Stimulated activated naive B cell treated with anti-CD40 and anti-IgM and Interleukin-4, amounts not matched to agents 10 μg/mL and 1 μg/mL and 100 μg/mL, for 72 hours (primary cell): Measurements from ENCODE around the gene SRRM2.

Experiments
- ATAC-seq, 2 donors: fragments of 150-1000 bp; cut with Tn5 transposase; replicated peaks; 2 replicates each; pipeline ENCODE4 v1.10.0; 2021; ENCODE audit warnings: moderate library complexity in 1 of 2
- DNase-seq: peaks from one replicate; pipeline ENCODE4 v3.0.0; 2021
- H3K27ac Mint-ChIP-seq: one replicate; pipeline ENCODE4 v1.8.0; 2022; ENCODE audit warnings: mild to moderate bottlenecking, mixed read lengths
- H3K27me3 Mint-ChIP-seq, 2 donors: one replicate each; pipeline ENCODE4 v1.8.0; 2022; ENCODE audit warnings: mixed read lengths in 2 of 2
- H3K36me3 Mint-ChIP-seq, 2 donors: one replicate each; pipeline ENCODE4 v1.8.0; 2022; ENCODE audit warnings: mixed read lengths in 2 of 2, mild to moderate bottlenecking in 1 of 2
- H3K4me1 Mint-ChIP-seq, 2 donors: one replicate each; pipeline ENCODE4 v1.8.0; 2022; ENCODE audit warnings: mixed read lengths in 2 of 2, mild to moderate bottlenecking in 1 of 2
- H3K4me3 Mint-ChIP-seq, 2 donors: one replicate each; pipeline ENCODE4 v1.8.0; 2022; ENCODE audit warnings: mild to moderate bottlenecking in 2 of 2, mixed read lengths in 2 of 2, moderate library complexity in 1 of 2
- H3K9me3 Mint-ChIP-seq, 2 donors: one replicate each; pipeline ENCODE4 v1.8.0; 2022; ENCODE audit warnings: mixed read lengths in 2 of 2, mild to moderate bottlenecking in 1 of 2

SRRM2 gene

GRCh38 chr16:2808181-2808580 lies 55.7 kb downstream of the SRRM2 start:
- ATAC-seq, result no peak
- Mint-ChIP-seq H3K4me3 (no peak overlapping the region), H3K27me3 (peaks cover 67 to 85% of the 10 kb centered on the region in 2 donors), H3K36me3 (peaks cover 0 to 2% of the 10 kb centered on the region in 2 donors), H3K9me3 (peaks cover 6 to 15% of the 10 kb centered on the region in 2 donors), H3K4me1 (no peaks in the 10 kb centered on the region), H3K27ac (no peak overlapping the region)
- DNase-seq, result no peak

- H3K4me3 Mint-ChIP-seq, result no peak overlapping the region
- peaks cover 2 to 8% of the 10 kb centered on the region in 2 donors for H3K9me3 Mint-ChIP-seq
- DNase-seq (no peak), ATAC-seq (no peak)
- H3K27me3 Mint-ChIP-seq, result peaks cover 60 to 77% of the 10 kb centered on the region in 2 donors
- H3K36me3 Mint-ChIP-seq, result peaks cover 0 to 2% of the 10 kb centered on the region in 2 donors
- no peaks in the 10 kb centered on the region for H3K4me1 Mint-ChIP-seq
- H3K27ac Mint-ChIP-seq, result no peak overlapping the region
These were observed 56.8 kb downstream of the SRRM2 start for GRCh38 chr16:2809149-2809760.

GRCh38 chr16:2810651-2811050 lies 58.2 kb downstream of the SRRM2 start:
- Mint-ChIP-seq H3K4me3 (no peak overlapping the region), H3K27me3 (peaks cover 54 to 63% of the 10 kb centered on the region in 2 donors), H3K27ac (no peak overlapping the region), H3K36me3 (peaks cover 0 to 2% of the 10 kb centered on the region in 2 donors), H3K4me1 (no peaks in the 10 kb centered on the region), H3K9me3 (peaks cover 2 to 4% of the 10 kb centered on the region in 2 donors)
- ATAC-seq, result no peak
- DNase-seq, result no peak

GRCh38 chr16:2811703-2812471 lies 59.4 kb downstream of the SRRM2 start:
- no peak overlapping the region for H3K4me3 Mint-ChIP-seq
- H3K27ac Mint-ChIP-seq, result no peak overlapping the region
- H3K27me3 Mint-ChIP-seq, result peaks cover 45 to 53% of the 10 kb centered on the region in 2 donors
- DNase-seq (no peak), ATAC-seq (no peak)
- peaks cover 2 to 4% of the 10 kb centered on the region in 2 donors for H3K9me3 Mint-ChIP-seq
- H3K36me3 Mint-ChIP-seq, result peaks cover 0 to 2% of the 10 kb centered on the region in 2 donors
- H3K4me1 Mint-ChIP-seq, result no peaks in the 10 kb centered on the region

GRCh38 chr16:2813771-2814221 lies 61.4 kb downstream of the SRRM2 start:
- H3K27me3 Mint-ChIP-seq, result peaks cover 31 to 42% of the 10 kb centered on the region in 2 donors
- no peak overlapping the region for H3K27ac Mint-ChIP-seq
- H3K36me3 Mint-ChIP-seq, result no peaks in the 10 kb centered on the region
- peaks cover 0 to 2% of the 10 kb centered on the region in 2 donors for H3K4me1 Mint-ChIP-seq
- H3K4me3 Mint-ChIP-seq, result no peak overlapping the region
- no peak for DNase-seq
- no peak for ATAC-seq
- H3K9me3 Mint-ChIP-seq, result peaks cover 2 to 3% of the 10 kb centered on the region in 2 donors

- Mint-ChIP-seq H3K4me3 (no peak overlapping the region), H3K36me3 (no peaks in the 10 kb centered on the region), H3K9me3 (no peaks in the 10 kb centered on the region), H3K27me3 (peaks cover 25 to 39% of the 10 kb centered on the region in 2 donors), H3K27ac (no peak overlapping the region), H3K4me1 (peaks cover 0 to 2% of the 10 kb centered on the region in 2 donors)
- no peak for ATAC-seq
- no peak for DNase-seq
These were observed 62.3 kb downstream of the SRRM2 start for GRCh38 chr16:2814551-2815298.

GRCh38 chr16:2815299-2815771 lies 62.9 kb downstream of the SRRM2 start:
- H3K4me3 Mint-ChIP-seq, result no peak overlapping the region

GRCh38 chr16:2816751-2817339 lies 64.4 kb downstream of the SRRM2 start, which contains the start of gene PRSS21:
Gene PRSS21, plus strand, starts transcription at chr16:2817237. Its CDS starts 32 bp downstream, at chr16:2817269.
- Mint-ChIP-seq H3K9me3 (no peaks in the 10 kb centered on the region), H3K36me3 (no peaks in the 10 kb centered on the region), H3K27me3 (peaks cover 15 to 33% of the 10 kb centered on the region in 2 donors), H3K4me1 (peaks cover 0 to 2% of the 10 kb centered on the region in 2 donors), H3K27ac (peak within 1 kb of the TSS; percentile 76), H3K4me3 (peak within 1 kb of the TSS; percentile 50 to 62)
- ATAC-seq (peak; percentile 39 to 64), DNase-seq (no peak)

More at GRCh38 chr16:2815299-2815771, 62.9 kb downstream of the SRRM2 start:
- Mint-ChIP-seq H3K9me3 (no peaks in the 10 kb centered on the region), H3K27me3 (peaks cover 21 to 33% of the 10 kb centered on the region in 2 donors), H3K36me3 (no peaks in the 10 kb centered on the region), H3K4me1 (peaks cover 0 to 2% of the 10 kb centered on the region in 2 donors), H3K27ac (no peak overlapping the region)
- ATAC-seq (no peak), DNase-seq (no peak)

- H3K4me3 Mint-ChIP-seq, result peak overlapping the region; percentile 50 to 62
- peaks cover 13 to 27% of the 10 kb centered on the region in 2 donors for H3K27me3 Mint-ChIP-seq
- no peak for ATAC-seq
- H3K36me3 Mint-ChIP-seq, result no peaks in the 10 kb centered on the region
- H3K4me1 Mint-ChIP-seq, result peaks cover 0 to 2% of the 10 kb centered on the region in 2 donors
- H3K27ac Mint-ChIP-seq, result peak overlapping the region; percentile 76
- no peaks in the 10 kb centered on the region for H3K9me3 Mint-ChIP-seq
- no peak for DNase-seq
These were observed 65.2 kb downstream of the SRRM2 start for GRCh38 chr16:2817340-2818271.

- Mint-ChIP-seq H3K4me1 (peaks cover 0 to 2% of the 10 kb centered on the region in 2 donors), H3K27ac (peak overlapping the region; percentile 14), H3K27me3 (peaks cover 13 to 25% of the 10 kb centered on the region in 2 donors), H3K9me3 (no peaks in the 10 kb centered on the region), H3K36me3 (no peaks in the 10 kb centered on the region), H3K4me3 (peak overlapping the region in 1 of 2 donors; percentile 4)
- no peak for DNase-seq
- ATAC-seq, result no peak
These were observed 65.9 kb downstream of the SRRM2 start for GRCh38 chr16:2818272-2818876.

GRCh38 chr16:2819179-2819938 lies 66.9 kb downstream of the SRRM2 start:
- H3K27ac Mint-ChIP-seq, result no peak overlapping the region
- no peak for ATAC-seq
- peaks cover 11 to 25% of the 10 kb centered on the region in 2 donors for H3K27me3 Mint-ChIP-seq
- DNase-seq, result no peak
- H3K9me3 Mint-ChIP-seq, result no peaks in the 10 kb centered on the region
- H3K4me1 Mint-ChIP-seq, result peaks cover 0 to 2% of the 10 kb centered on the region in 2 donors
- H3K36me3 Mint-ChIP-seq, result no peaks in the 10 kb centered on the region
- no peak overlapping the region for H3K4me3 Mint-ChIP-seq
